GM12878 (cell line): ENCODE data around the gene FRMD3.

Source experiments
- CBX3 ChIP-seq: fragments of 200-600 bp; sonication (generic); IDR thresholded peaks from 2 replicates; pipeline ENCODE4 v1.6.1; 2016; ENCODE audit warnings: low read depth, borderline replicate concordance
- EGR1 ChIP-seq, 2 experiments: IDR thresholded peaks; 1 replicate in 1 of 2; 2 replicates in 1 of 2; pipeline ENCODE4 v1.6.1; 2011 to 2012; ENCODE audit warnings: low read depth in 2 of 2, low read length in 2 of 2, borderline replicate concordance in 1 of 2, mild to moderate bottlenecking in 1 of 2, moderate library complexity in 1 of 2
- EP300 ChIP-seq, 2 experiments: fragments of 150-350 bp in 1 of 2; IDR thresholded peaks; 2 replicates each; pipeline ENCODE4 v1.6.1; 2011 to 2012; ENCODE audit warnings: low read depth in 2 of 2, low read length in 2 of 2, borderline replicate concordance in 1 of 2, improper control_type of control experiment in 1 of 2, inconsistent platforms in 1 of 2; ENCODE audit not compliant: control insufficient read depth in 1 of 2
- RCOR1 ChIP-seq: conservative IDR thresholded peaks from 2 replicates; pipeline ENCODE4 v1.6.1; 2012; ENCODE audit warnings: low read depth, low read length, improper control_type of control experiment
- STAT1 ChIP-seq: fragments of 450-650 bp; conservative IDR thresholded peaks from 2 replicates; pipeline ENCODE4 v1.6.1; 2014; ENCODE audit warnings: antibody characterized with exemption, mild to moderate bottlenecking
- TCF12 ChIP-seq: IDR thresholded peaks from 2 replicates; pipeline ENCODE4 v1.6.1; 2011; ENCODE audit warnings: low read depth, mild to moderate bottlenecking, low read length
- TF ChIP-seq, protein P1 (sequence below), 3 experiments: IDR thresholded peaks in 2 of 3; conservative IDR thresholded peaks in 1 of 3; 2 replicates each; pipeline ENCODE4 v1.5.1; 2011; ENCODE audit warnings: low read depth in 3 of 3, low read length in 3 of 3, mild to moderate bottlenecking in 3 of 3, control low read depth in 2 of 3, moderate library complexity in 2 of 3, inconsistent platforms in 1 of 3, mixed read lengths in 1 of 3; ENCODE audit not compliant: control insufficient read depth in 2 of 3, insufficient read depth in 1 of 3; ENCODE audit errors: extremely low read depth in 1 of 3

DNA sequence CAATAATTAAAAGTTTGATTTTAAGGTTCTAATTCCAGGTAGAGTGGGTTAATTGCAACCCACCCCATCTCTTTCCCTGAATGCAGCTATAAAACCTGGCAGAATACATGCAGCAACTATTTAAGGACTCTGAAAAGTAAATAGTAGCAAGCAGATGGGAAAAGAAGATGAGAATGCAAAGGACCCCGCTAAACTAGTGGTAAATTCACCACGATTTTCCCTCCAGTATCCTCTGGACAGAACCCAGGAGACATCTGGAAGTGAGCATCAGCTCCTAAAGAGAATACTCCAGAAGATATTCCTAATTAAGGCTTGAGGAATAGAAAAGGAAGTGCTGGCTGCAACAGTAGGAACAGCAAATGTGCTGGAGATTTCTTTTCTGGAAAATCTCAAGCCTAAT lies 170.9 kb downstream of the FRMD3 start:
- no peak for TF ChIP-seq STAT1
- TF ChIP-seq, protein P1, sequence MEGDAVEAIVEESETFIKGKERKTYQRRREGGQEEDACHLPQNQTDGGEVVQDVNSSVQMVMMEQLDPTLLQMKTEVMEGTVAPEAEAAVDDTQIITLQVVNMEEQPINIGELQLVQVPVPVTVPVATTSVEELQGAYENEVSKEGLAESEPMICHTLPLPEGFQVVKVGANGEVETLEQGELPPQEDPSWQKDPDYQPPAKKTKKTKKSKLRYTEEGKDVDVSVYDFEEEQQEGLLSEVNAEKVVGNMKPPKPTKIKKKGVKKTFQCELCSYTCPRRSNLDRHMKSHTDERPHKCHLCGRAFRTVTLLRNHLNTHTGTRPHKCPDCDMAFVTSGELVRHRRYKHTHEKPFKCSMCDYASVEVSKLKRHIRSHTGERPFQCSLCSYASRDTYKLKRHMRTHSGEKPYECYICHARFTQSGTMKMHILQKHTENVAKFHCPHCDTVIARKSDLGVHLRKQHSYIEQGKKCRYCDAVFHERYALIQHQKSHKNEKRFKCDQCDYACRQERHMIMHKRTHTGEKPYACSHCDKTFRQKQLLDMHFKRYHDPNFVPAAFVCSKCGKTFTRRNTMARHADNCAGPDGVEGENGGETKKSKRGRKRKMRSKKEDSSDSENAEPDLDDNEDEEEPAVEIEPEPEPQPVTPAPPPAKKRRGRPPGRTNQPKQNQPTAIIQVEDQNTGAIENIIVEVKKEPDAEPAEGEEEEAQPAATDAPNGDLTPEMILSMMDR (IDR thresholded peaks at IDR 0.05 in 2 of 3, conservative IDR thresholded peaks at IDR 0.05 in 1 of 3; ENCODE audit: control insufficient read depth in 2 of 3, extremely low read depth in 1 of 3, insufficient read depth in 1 of 3, low read depth in 3 of 3, low read length in 3 of 3) = no peak
- no peak for TF ChIP-seq TCF12
- TF ChIP-seq CBX3 = no peak
- TF ChIP-seq EP300 (IDR thresholded peaks at IDR 0.05; ENCODE audit: borderline replicate concordance in 1 of 2, control insufficient read depth in 1 of 2, low read depth in 2 of 2, low read length in 2 of 2) = no peak
- no peak for TF ChIP-seq RCOR1
- TF ChIP-seq EGR1 (IDR thresholded peaks at IDR 0.05; ENCODE audit: borderline replicate concordance in 1 of 2, low read depth in 2 of 2, low read length in 2 of 2) = no peak
